Spleen (tissue), 7 donors: Measurements from ENCODE around the gene SRGAP3.

ENCODE experiments used
- POLR2A ChIP-seq, 3 donors: fragments of 450-650 bp; IDR thresholded peaks; one replicate each; pipeline ENCODE4 v1.5.1; 2017; ENCODE audit warnings: antibody characterized with exemption in 3 of 3, mild to moderate bottlenecking in 1 of 3
- TF ChIP-seq, protein P1 (sequence below), 11 experiments: fragments of 200-600 bp in 7 of 11; fragments of 450-650 bp in 4 of 11; sonication (generic) in 4 of 11; IDR thresholded peaks in 8 of 11; conservative IDR thresholded peaks in 3 of 11; 1 replicate in 7 of 11; 2 replicates in 4 of 11; pipeline versions ENCODE4 v1.4.0 to v1.8.0; 2016 to 2021; ENCODE audit warnings: antibody characterized with exemption in 11 of 11, inconsistent platforms in 4 of 11, mild to moderate bottlenecking in 1 of 11
- donor health status: DM: no; HTN: no; CAD: no; lungs with moderate emphysema.
- donor health status: DM: no; HTN: no; CAD: no.
- donor health status: DM: no; HTN: no; CAD: no.

DNA sequence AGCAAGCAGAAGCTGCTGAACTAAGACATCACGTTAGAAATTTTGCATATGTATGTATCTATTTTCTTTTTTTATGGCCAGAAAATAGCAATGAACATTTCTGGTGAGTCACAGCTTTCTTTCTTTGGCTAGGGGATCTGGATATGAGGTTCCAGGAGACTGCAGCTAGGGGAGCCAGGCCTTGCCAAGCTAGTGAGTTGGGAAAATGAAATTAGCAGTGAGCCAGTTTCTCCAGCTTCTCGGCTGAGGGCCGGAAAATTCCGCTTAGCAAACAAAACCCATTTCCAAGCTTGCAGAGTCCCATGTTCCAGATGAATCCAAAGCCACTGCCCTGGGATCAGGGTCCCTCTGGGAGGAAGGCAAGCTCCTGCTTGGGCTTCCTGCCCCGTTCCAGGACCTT, 137.6 kb downstream of the SRGAP3 start:
- TF ChIP-seq, protein P1, sequence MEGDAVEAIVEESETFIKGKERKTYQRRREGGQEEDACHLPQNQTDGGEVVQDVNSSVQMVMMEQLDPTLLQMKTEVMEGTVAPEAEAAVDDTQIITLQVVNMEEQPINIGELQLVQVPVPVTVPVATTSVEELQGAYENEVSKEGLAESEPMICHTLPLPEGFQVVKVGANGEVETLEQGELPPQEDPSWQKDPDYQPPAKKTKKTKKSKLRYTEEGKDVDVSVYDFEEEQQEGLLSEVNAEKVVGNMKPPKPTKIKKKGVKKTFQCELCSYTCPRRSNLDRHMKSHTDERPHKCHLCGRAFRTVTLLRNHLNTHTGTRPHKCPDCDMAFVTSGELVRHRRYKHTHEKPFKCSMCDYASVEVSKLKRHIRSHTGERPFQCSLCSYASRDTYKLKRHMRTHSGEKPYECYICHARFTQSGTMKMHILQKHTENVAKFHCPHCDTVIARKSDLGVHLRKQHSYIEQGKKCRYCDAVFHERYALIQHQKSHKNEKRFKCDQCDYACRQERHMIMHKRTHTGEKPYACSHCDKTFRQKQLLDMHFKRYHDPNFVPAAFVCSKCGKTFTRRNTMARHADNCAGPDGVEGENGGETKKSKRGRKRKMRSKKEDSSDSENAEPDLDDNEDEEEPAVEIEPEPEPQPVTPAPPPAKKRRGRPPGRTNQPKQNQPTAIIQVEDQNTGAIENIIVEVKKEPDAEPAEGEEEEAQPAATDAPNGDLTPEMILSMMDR (IDR thresholded peaks at IDR 0.05 in 8 of 11, conservative IDR thresholded peaks at IDR 0.05 in 3 of 11): no peak
- no peak for TF ChIP-seq POLR2A (IDR thresholded peaks at IDR 0.05)
